Amniotic stem cell (primary cell): ENCODE results near the gene POLRMT.
A peak's percentile ranks its signal among the peaks of the same experiment; 100 is the strongest.

ENCODE experiments used
- DNase-seq: peaks from one replicate; lab custom pipeline; 2025; lab: John Stamatoyannopoulos, UW

Gene POLRMT

GRCh38 chr19:662962-663681, 29.8 kb upstream of the POLRMT start, which contains the start of gene RNF126:
Gene RNF126 (minus strand): TSS chr19:663214. CDS start chr19:663121, 93 bp downstream.
- DNase-seq, result peak; percentile 70

- DNase-seq, result no peak
Measured at GRCh38 chr19:662207-662961, 29.0 kb upstream of the POLRMT start.

DNA sequence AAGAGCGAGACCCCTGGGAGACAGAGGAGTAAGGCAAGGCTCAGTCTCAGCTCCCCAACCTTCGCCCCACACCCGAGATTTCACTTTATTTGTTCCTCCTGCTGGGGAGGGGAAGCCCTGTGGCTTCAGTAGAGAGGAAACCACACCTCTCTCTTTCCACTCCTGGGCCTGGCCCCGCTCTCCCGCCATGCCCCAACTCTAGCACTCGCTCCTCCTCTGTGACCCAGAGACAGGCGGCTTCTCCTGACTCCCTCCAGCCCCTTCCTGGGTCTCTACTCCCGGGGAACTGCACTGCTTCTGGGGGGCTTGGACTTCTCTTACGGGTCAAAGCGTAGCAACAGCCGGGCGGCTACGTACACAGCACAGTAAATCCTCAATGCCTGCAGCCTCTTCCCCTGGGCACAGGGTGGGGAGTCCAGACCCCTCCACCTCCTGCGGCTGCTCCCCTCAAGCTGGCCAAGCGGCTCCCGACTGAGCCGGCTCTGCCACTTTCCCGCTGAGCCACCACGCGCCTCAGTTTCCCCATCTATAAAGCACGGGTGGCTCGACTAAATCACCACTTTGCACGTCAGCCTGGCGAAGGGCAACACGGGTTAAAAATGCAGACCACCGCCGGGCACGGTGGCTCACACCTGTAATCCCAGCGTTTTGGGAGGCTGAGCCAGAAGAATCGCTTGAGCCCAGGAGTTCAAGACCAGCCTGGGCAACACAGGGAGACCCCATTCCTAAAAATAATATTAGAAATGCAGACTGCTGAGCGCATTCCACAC, 28.3 kb upstream of the POLRMT start:
- DNase-seq, result no peak

- no peak for DNase-seq
Measured at GRCh38 chr19:660793-661426, 27.6 kb upstream of the POLRMT start.

GRCh38 chr19:658916-659839, 25.8 kb upstream of the POLRMT start:
- DNase-seq, result no peak

DNA sequence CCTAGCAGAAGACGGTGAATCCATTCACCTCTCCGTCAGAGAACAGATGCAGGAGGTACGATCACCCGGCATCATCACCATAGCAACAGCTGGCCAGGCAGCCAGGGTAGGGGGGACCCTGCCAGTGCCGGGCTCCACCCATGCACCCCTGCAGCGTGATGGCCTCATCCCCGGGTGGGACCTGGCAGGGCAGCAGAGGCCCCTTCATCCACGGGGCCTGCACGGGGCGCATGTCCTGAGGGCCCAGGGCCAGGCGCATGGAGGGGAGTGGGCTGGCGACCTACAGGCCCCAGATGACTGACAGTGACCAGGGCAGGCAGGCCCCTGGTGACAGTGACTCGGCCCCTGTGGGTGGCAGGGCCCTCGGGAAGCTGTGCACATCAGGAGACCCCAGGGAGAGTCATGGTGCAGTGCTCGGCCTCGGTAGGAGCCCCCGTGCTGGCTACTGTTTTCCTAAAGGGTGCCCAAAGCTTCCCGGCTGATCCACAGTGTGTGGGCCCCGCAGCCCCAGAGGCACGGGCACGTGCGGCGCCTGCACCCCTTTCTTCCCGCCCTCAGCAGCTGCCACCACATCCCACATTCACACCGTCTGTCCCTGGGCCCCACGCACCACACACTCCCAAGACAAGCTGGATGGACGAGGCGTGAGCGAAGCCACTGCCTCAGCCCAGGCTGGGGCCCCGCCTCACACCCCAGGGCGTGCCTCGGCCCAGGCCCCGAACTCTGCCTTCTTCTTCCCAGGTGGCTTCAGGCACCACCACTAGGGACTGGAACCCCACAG, 24.9 kb upstream of the POLRMT start:
- no peak for DNase-seq

GRCh38 chr19:657611-658010, 24.3 kb upstream of the POLRMT start:
- no peak for DNase-seq

DNA sequence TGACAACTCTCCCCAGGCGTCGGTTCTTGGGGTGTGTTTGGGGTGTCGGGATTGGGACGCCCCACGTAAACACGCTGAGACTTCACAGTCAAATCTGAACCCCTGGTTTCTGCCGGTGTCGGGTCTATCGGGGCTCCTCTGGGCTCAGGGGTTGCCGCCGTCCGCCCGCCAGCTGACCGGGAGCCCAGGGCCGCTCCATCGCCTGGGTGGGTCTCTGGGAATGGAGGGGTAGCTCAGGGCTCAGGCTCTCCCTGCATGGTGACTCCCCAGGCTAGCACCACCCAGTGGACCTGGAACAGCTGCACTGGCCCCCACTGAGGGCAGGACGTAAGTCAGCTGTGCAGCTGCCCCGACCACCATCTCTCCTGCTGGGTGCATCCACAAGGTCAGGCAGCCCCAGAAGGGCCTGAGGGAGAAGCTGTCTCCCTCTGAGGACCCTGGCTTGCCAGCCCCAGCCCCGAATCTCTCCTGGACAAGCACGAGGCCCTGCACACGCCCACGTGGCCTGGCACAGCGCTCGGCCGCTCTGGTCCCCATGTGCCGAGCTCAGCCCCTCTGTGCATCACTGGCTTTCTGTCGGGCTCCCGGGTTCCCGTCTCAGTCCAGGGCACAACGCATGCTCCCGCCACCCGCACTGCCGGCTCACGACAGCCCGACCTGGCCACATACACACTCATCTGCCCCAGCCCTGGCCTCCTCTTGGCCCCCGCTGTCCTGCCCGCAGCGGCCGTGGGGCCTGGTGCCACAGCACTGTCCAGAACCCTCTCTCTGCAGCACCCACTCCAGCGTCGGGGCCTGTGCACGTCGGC, 23.6 kb upstream of the POLRMT start:
- DNase-seq, result no peak

GRCh38 chr19:655691-656090, 22.4 kb upstream of the POLRMT start:
- DNase-seq, result no peak

DNA sequence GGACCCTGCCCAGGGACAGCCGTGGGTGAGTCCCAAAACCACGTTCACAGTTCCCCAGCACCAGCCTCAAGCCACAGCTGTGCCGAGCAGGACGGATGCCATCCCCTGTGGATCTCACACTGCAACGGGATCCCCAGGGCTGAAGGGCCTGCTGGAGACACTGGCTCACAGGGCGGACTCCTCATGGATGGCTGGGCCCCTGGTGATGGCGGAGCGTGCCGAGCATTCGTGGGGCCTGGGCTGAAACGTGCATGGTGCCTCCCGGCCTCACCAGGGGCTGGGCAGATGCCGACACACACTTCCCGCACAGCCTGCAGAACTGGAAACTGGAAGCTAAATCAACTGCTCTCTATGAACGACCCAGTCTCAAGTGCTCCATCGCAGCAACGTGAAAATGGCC, 20.1 kb upstream of the POLRMT start:
- DNase-seq, result no peak

GRCh38 chr19:652467-653389, 19.4 kb upstream of the POLRMT start:
- DNase-seq, result no peak

GRCh38 chr19:651991-652390, 18.7 kb upstream of the POLRMT start:
- DNase-seq, result no peak

GRCh38 chr19:651114-651818, 17.9 kb upstream of the POLRMT start:
- no peak for DNase-seq

- DNase-seq, result no peak
Measured at GRCh38 chr19:650121-650520, 16.8 kb upstream of the POLRMT start.

- DNase-seq, result no peak
Measured at GRCh38 chr19:648904-649801, 15.8 kb upstream of the POLRMT start.

- DNase-seq, result no peak
Measured at GRCh38 chr19:648305-648704, 15.0 kb upstream of the POLRMT start.
